HCT116 (cell line): ENCODE measurements around the gene MTRFR.

ENCODE experiments used
- CTCF ChIP-seq, 3 experiments: fragments of 200-600 bp in 1 of 3; sonication (generic) in 1 of 3; IDR thresholded peaks in 2 of 3; conservative IDR thresholded peaks in 1 of 3; 2 replicates each; pipeline ENCODE4 v1.5.1; 2012 to 2017; ENCODE audit warnings: low read depth in 2 of 3, low read length in 2 of 3, antibody characterized with exemption in 1 of 3, borderline replicate concordance in 1 of 3, control low read depth in 1 of 3, mild to moderate bottlenecking in 1 of 3, mixed read lengths in 1 of 3, mixed run types in 1 of 3, moderate library complexity in 1 of 3; ENCODE audit not compliant: insufficient read depth in 1 of 3
- EZH2 ChIP-seq: fragments of 200-600 bp; sonication (generic); IDR thresholded peaks from 2 replicates; pipeline ENCODE4 v1.6.1; 2017; ENCODE audit warnings: antibody characterized with exemption, mixed run types
- EZH2phosphoT487 ChIP-seq: fragments of 200-600 bp; IDR thresholded peaks from 2 replicates; pipeline ENCODE4 v1.6.1; 2018; ENCODE audit warnings: antibody characterized with exemption, borderline replicate concordance

- no peak for TF ChIP-seq EZH2phosphoT487
- no peak for TF ChIP-seq EZH2
- TF ChIP-seq CTCF (IDR thresholded peaks at IDR 0.05 in 2 of 3, conservative IDR thresholded peaks at IDR 0.05 in 1 of 3; ENCODE audit: borderline replicate concordance in 1 of 3, insufficient read depth in 1 of 3, low read depth in 2 of 3, low read length in 2 of 3), result no peak
Measured at GRCh38 chr12:123254853-123255446, 21.7 kb downstream of the MTRFR start.
